ENCODE data around the gene METTL4. TPM values are rescaled to one million over a fixed set of nuclear protein-coding genes. Genes with fewer than 3 reads are reported as not detected.

Gene METTL4
- total and polyA plus RNA-seq, 9 of the 15 experiments (the other 6 are each of a cell fraction or from before 2014, with no cell fraction given) = 7.9 to 32.8 (median 22.1) TPM

DNA sequence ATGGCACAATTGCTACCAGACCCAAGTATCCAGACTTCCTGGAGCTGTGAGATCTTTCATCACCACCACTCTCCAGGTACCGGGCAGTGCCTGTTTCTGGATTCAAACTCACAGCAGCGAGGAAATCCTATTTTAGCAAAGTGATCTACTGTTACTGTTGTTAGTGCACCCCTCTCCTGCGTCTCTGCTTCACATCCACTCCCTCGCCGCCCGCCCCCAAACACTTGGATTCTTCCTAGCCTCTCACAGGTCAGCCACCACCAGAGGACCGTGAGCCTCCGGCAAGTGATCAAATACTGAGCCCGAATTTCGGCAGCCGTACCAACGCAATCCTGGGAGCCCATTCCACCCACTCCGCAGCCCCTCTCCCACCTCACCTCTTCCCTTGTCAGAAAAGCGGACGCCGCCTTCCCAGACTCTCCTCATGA is 519 bp downstream of the METTL4 start (continued):
- TF ChIP-seq, protein P1, sequence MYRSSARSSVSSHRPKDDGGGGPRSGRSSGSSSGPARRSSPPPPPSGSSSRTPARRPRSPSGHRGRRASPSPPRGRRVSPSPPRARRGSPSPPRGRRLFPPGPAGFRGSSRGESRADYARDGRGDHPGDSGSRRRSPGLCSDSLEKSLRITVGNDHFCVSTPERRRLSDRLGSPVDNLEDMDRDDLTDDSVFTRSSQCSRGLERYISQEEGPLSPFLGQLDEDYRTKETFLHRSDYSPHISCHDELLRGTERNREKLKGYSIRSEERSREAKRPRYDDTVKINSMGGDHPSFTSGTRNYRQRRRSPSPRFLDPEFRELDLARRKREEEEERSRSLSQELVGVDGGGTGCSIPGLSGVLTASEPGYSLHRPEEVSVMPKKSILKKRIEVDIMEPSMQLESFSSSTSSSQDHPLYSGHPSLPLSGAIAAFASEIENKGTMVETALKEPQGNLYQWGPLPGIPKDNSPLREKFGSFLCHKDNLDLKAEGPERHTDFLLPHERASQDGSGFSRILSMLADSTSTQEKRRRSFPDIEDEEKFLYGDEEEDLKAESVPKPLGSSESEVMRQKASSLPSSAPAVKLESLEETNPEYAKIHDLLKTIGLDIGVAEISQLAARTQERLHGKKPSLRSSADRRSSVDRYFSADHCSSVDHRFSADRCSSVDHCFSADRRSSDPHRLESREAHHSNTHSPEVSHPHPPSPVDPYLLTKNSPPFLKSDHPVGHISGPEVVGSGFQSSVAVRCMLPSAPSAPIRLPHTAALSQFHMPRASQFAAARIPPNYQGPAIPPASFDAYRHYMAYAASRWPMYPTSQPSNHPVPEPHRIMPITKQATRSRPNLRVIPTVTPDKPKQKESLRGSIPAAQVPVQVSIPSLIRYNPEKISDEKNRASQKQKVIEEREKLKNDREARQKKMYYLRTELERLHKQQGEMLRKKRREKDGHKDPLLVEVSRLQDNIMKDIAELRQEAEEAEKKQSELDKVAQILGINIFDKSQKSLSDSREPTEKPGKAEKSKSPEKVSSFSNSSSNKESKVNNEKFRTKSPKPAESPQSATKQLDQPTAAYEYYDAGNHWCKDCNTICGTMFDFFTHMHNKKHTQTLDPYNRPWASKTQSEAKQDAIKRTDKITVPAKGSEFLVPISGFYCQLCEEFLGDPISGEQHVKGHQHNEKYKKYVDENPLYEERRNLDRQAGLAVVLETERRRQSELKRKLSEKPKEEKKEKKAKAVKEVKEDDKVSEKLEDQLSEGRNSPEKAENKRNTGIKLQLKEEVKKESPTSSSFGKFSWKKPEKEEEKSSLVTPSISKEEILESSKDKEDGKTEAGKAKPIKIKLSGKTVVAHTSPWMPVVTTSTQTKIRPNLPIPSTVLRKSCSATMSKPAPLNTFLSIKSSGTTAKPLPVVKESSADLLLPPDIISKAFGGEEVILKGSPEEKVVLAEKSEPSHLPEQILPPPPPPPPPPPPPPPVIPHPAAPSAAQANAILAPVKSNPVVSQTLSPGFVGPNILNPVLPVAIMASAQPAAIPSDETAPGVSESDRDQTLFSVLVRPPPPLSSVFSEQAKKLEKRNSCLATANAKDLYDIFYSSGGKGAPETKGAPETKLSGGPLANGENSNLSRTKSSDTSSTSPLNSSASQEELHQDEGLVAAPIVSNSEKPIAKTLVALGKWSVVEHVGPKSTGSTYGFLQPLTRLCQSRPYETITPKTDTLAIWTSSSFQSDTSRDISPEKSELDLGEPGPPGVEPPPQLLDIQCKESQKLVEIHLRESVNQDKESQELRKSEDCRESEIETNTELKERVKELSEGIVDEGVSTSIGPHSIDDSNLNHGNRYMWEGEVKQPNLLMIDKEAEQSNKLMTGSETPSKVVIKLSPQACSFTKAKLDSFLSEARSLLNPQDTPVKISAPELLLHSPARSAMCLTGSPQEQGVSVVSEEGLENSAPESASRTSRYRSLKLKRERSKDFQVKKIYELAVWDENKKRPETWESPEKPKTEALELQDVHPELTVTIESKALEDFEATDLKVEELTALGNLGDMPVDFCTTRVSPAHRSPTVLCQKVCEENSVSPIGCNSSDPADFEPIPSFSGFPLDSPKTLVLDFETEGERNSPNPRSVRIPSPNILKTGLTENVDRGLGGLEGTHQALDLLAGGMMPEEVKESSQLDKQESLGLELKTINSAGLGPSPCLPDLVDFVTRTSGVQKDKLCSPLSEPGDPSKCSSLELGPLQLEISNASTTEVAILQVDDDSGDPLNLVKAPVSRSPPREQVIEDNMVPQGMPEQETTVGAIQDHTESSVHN (IDR thresholded peaks at IDR 0.05; ENCODE audit: borderline replicate concordance in 1 of 2, low read depth in 1 of 2) = no peak
- TF ChIP-seq SP1 (CRISPR knock-in tag; IDR thresholded peaks at IDR 0.05) (no peak), TAF1 (IDR thresholded peaks at IDR 0.05; ENCODE audit: control insufficient read depth, extremely low read depth, insufficient read depth, low read length, severe bottlenecking) (peak; percentile 71), SRF (CRISPR knock-in tag; IDR thresholded peaks at IDR 0.05) (no peak), ZNF12 (CRISPR knock-in tag; IDR thresholded peaks at IDR 0.05) (no peak), ZNF263 (CRISPR knock-in tag; IDR thresholded peaks at IDR 0.05; ENCODE audit: borderline replicate concordance) (0 out of 2 replicates have a peak, but pooled peaks have one; percentile 59), BRCA1 (IDR thresholded peaks at IDR 0.05) (no peak), BRCA1 (CRISPR knock-in tag; IDR thresholded peaks at IDR 0.05) (no peak), FOXJ3 (CRISPR knock-in tag; IDR thresholded peaks at IDR 0.05) (no peak), RBM22 (IDR thresholded peaks at IDR 0.05; ENCODE audit: low read depth, low read length, poor library complexity, severe bottlenecking) (no peak), DNMT1 (IDR thresholded peaks at IDR 0.05) (no peak), NFXL1 (CRISPR knock-in tag; IDR thresholded peaks at IDR 0.05) (no peak), SETDB1 (IDR thresholded peaks at IDR 0.05; ENCODE audit: low read length) (no peak)
- TF ChIP-seq, protein P2, sequence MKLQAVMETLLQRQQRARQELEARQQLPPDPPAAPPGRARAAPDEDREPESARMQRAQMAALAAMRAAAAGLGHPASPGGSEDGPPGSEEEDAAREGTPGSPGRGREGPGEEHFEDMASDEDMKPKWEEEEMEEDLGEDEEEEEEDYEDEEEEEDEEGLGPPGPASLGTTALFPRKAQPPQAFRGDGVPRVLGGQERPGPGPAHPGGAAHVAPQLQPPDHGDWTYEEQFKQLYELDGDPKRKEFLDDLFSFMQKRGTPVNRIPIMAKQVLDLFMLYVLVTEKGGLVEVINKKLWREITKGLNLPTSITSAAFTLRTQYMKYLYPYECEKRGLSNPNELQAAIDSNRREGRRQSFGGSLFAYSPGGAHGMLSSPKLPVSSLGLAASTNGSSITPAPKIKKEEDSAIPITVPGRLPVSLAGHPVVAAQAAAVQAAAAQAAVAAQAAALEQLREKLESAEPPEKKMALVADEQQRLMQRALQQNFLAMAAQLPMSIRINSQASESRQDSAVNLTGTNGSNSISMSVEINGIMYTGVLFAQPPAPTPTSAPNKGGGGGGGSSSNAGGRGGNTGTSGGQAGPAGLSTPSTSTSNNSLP (IDR thresholded peaks at IDR 0.05; ENCODE audit: borderline replicate concordance, low read depth, low read length) = 0 out of 2 replicates have a peak, but pooled peaks have one; percentile 11
- TF ChIP-seq, protein P3, sequence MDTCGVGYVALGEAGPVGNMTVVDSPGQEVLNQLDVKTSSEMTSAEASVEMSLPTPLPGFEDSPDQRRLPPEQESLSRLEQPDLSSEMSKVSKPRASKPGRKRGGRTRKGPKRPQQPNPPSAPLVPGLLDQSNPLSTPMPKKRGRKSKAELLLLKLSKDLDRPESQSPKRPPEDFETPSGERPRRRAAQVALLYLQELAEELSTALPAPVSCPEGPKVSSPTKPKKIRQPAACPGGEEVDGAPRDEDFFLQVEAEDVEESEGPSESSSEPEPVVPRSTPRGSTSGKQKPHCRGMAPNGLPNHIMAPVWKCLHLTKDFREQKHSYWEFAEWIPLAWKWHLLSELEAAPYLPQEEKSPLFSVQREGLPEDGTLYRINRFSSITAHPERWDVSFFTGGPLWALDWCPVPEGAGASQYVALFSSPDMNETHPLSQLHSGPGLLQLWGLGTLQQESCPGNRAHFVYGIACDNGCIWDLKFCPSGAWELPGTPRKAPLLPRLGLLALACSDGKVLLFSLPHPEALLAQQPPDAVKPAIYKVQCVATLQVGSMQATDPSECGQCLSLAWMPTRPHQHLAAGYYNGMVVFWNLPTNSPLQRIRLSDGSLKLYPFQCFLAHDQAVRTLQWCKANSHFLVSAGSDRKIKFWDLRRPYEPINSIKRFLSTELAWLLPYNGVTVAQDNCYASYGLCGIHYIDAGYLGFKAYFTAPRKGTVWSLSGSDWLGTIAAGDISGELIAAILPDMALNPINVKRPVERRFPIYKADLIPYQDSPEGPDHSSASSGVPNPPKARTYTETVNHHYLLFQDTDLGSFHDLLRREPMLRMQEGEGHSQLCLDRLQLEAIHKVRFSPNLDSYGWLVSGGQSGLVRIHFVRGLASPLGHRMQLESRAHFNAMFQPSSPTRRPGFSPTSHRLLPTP (IDR thresholded peaks at IDR 0.05; ENCODE audit: borderline replicate concordance, extremely low read depth, insufficient read length) = no peak

All from K562 (cell line).